HG02970 (cell line): ENCODE measurements around the gene LRFN5.
"Not testable (repeated sequence)": the region's sequence is repeated elsewhere in the genome, so short reads cannot be mapped to it uniquely, and the experiment has no call there.

Experiments
- ATAC-seq: cut with Tn5 transposase; IDR thresholded peaks from one replicate; pipeline ENCODE4 v1.9.1; 2021; ENCODE audit warnings: mild to moderate bottlenecking, moderate library complexity, moderate number of reproducible peaks; ENCODE audit not compliant: unreplicated experiment, low FRiP score

LRFN5 gene

DNA sequence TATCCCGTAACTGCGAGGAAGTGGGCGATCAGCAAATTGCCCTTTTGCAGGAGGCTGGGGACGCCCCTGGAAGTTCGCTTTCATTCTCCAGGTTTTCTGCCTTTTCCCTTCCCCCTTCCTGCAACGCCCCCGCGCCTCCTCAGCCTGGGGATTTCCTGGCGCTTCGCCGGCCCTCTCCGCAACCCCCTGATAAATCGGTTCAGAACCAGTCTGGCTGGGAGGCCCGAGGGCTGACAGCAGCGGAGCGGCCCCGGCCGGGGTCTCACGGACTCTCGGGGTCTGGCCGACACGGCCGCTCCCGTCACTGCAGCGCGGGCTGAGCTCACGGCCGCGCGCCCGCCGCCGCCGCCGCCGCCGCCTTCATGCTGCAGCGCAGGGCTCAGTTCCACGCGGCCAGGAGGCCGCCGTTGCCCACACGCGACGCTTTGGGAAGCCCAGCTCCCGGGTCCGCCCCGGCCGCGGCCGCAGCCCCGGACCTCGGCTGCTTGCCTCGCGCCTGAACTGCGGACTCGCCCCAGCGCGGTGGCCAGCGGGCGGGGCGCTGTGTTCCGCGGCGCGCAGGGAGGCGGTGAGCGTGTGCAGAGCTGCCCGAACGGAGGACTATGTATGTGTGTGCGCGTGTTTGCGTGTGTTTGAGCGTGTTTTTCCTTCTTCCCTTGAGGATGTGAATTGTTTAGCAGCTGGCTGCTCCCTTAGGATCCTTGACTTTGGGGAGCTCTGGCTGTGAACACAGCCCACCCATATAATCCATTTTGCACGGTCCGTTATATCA, at the start of gene LRFN5:
Gene LRFN5 (plus strand): TSS at position 345 of the 772 bp plus-strand sequence.
- ATAC-seq, result no peak

DNA sequence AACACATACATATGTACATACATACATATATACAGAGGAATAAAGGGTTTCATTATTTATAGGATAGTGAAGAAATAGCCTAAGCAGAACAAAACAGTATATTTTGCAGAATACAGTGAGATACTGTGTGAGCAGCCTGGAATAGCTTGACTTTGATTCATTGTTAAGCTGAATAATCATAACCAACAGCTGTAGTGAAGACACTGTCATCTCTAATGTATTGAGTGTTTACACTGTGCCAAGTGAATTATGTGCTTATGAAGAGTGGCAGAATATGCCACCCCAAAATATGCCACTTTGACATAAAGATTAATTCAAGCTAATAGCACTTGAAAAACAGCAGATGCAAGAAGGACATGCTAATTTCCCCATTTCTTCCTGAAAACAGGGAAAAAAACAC, 48.2 kb upstream of the LRFN5 start:
- ATAC-seq, result no peak

DNA sequence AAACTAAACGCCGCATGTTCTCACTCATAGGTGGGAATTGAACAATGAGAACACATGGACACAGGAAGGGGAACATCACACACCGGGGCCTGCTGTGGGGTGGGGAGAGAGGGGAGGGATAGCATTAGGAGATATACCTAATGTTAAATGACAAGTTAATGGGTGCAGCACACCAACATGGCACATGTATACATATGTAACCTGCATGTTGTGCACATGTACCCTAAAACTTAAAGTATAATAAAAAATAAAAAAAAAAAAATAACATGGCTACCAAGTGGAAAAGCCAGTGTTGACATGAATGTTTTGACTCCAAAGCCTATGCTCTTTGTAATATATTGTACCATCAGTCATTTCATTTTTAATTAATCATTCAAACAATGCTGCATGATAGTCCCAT, 39.8 kb upstream of the LRFN5 start:
- not testable (repeated sequence) for ATAC-seq

DNA sequence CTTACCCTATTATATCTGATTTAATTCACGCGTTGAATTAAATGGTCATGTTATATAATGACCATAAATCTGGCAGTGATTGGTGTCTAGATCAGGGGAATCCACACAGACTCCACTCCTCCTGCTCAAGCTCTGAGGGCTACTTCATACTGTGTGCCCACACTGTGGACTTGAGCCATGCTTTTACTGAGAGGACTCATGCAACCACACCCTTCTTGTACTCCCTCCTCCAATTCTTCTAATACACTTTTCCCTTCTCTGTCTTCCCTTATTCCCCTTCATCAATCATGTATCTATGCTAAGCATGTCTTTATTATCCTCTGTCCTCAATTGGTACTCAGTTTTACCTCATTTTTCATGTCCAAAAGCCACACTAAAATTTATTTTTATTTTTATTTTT, 37.7 kb upstream of the LRFN5 start:
- ATAC-seq, result no peak

DNA sequence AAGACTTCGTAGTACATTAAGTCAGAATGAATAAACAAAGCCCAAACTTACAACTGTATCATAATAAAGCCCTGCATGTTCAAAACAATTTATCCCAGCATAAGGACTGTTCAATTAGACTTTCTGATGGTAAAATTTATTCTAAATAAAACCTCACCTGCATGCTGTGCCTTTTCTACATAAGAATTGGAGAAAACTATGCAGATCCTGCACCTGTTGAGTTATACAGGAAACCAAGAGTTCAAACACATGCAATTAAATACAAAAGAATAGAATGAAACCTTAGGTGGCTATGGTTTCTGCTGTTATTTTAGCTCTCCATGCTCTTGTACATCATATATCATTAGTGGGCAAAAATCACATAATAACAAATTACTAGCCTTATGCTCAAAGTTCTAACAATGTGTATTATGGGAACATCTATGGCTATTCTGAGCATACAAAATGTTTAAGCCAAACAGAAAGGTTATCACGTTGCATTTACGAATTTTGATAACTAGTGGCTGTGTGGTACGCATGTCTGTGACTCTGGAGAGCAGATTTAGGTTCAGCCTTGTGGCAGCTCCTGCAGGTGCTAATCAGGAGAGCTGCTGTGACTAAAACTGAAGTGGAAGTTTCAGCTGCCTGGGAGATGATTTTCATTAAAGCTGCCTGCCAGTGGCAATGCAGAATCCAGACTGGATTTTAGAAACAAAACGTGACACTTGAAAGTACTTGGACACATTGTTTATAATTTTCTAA, 36.1 kb upstream of the LRFN5 start:
- no peak for ATAC-seq

DNA sequence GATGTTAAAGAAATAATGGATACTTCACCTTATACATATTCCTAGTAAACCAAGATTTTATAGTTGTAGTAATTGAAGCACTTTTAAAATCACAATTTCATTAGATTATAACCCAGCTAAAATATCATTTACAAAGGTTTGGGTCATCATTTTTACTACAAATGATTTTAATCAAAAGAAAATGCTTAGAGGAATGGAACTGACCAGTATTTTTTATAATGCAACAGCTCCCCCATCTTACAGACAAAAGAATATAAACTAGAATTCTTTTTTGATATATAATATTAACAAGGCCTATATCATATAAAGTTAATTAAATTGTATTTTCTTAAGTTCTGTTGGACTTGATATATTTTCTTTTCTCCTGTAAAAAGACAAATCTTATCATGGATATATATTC, 20.4 kb upstream of the LRFN5 start:
- ATAC-seq, result no peak

DNA sequence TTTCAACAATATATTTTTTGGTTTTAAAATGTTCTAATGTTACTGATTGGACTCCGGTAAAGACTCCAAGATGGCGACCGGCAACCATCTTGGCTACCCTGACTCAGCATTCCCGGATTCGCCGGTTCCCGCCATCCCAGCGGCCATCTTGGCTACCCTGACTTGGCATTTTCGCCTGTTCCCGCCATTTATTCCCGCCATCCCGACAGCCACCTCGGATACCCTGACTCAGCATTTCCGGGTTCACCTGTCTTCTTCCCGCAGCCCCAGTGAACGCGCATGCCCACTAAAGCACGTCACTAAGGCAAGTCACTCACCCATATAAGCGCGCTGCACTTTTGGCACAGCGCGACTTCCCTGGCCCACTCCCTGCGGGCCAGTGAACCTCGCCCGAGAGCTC, 9.0 kb upstream of the LRFN5 start:
- no peak for ATAC-seq

DNA sequence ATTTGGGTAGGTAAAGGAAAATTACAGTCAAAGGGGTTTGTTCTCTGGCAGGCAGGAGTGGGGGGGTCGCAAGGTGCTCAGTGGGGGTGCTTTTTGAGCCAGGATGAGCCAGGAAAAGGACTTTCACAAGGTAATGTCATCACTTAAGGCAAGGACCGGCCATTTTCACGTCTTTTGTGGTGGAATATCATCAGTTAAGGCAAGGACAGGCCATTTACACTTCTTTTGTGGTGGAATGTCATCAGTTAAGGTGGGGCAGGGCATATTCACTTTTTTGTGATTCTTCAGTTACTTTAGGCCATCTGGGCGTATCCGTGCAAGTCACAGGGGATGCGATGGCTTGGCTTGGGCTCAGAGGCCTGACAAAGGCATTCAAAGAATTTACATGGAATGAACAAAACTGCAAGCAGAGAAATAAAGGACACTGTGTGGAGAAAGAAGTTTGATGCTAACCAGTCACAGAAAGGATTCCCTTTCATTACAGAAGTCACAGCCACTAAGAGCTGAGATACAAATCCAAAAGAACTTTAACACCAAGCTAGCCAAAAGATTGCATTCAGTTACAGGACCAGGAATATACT, 6.8 kb upstream of the LRFN5 start:
- not testable (repeated sequence) for ATAC-seq

DNA sequence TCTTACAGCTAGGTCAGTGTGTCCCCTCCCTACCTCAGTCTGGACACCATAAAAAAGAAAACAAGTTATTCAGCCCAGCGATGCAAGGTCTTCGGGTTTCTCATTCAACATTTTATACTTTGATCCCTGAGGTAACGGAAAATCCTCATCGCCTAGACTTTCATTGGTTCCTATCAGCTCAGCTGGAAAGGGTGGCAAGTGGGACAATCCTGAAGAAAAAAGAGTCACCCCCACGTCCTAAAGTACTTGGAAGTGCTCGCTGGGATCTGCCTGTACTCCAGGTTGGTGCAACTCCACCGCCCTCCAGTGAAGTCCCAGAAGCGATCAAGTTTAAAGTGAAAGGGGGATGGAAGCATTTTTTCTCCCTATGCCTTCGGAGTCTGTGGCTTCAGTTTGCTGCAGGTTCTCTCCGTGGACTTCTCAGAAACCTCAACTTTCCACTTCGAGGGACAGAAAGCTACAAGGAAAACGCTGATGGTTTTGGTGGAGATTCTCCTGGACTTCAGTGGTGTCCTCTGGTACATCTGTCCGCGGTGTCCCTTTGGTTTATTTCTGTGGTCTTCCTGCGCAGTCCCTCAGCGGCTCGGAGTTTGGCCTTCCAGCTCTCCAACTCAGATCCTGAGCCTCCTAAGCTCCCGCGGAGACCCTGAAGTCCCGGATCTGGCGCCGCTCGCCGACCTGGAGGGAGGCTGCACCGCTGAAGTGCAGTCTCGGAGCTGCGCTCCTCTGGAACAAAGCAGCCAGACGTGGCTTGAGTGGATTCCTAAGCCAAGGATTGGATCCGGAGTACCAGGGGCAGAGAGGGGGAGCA, 1.8 kb upstream of the LRFN5 start:
- ATAC-seq, result no peak

DNA sequence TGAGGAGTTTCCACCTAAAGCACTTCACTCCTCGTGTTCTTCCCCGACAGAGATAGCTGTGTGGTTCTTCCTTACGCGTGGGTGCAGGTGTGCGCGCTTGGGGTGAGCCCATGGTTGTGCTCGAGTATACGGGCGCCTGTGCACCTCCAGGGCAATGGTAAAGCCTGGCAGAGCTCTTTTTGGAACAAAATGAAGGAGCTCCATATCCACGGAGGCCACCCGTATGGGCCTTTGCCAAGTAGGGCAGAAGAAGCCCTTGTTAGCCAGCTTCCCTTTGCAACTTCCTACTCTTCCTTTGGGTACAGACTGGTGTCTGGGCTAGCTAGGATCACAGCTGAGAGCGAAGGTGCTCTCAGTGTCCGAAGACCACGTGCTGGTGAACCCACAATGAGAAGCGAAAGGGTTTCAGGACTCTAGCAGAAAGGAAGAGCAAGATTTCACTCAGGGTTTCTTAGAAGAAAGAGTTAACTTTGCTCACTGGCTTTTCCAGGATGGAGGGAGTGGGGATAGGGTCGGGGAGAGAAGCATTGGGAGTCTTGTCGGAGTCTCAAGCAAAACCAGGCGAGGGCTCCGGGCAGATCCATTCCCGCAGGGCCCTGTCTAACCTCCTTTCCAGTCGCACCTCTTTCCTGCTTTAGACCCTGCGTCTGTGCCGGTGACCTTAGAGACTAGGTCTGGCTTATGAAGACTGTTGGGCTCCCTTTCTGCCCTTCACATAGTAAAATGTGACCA, 960 bp upstream of the LRFN5 start:
- no peak for ATAC-seq

DNA sequence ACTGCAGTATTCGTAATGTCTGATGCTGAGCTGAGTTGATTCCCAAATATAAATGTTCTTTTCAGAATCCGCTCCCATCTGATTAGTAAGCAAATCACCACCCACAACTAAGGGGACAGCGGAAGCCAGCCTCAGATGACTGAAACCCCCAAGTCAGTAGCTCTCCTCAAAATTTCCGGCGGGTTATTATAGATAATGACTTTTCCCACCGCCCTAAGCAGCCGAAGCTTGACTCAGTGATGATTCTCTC, 469 bp upstream of the LRFN5 start:
- ATAC-seq, result no peak

DNA sequence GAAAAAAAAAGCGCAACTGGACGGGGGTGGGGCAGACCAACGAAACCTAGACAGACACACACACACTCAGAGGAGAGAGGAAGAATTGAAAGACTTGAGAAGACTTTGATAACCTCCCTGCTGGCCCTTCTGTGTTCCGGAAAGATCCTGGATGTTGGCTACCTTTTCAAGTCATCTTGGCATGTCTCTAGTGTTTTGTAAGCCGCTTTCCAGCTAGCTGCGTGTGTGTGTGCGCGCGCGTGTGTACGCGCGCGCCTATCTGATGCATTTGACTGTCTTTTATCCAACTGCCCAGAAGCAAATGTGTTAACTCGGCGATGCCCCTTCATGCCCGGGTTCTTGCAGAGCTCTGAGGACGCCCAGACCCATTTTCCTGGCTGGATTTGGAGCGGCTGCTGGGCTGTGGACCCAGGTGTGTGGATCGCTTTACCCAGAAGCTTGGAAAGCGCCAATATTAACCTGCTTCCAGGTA, 664 bp downstream of the LRFN5 start:
- no peak for ATAC-seq

DNA sequence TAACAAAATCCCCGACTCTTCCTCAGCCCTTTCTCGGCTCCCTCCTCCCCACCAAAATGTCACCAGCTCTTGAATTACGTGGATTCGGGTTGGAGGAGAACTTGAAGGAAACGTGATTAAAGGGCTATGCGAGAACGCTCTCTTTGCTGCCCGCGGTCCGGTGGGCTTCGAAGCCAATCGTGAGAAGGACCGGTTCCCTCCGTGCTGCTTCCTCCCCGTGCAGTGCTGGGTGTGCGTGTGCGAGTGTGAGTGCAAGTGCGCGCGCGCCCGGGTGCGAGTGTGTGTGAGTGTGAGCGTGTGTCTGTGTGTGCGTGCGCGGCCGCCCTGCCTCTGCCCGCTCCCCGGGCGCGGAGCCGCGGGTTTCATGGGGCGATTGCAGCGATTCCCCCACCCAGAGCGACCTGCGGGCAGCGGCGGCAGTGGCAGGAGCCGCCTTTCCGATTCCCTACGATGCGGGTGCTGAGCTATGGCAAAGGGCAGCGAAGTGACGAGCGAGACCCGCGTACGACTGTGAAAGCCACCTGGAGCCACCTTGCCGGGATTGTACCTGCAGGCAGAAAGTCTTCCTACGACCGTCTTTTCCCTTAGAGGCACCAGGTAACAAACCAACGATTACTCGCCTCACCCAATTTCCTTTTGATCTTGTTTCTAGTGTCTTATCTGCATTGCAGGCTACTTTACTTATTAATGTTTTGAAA, 1.4 kb downstream of the LRFN5 start:
- ATAC-seq, result no peak

DNA sequence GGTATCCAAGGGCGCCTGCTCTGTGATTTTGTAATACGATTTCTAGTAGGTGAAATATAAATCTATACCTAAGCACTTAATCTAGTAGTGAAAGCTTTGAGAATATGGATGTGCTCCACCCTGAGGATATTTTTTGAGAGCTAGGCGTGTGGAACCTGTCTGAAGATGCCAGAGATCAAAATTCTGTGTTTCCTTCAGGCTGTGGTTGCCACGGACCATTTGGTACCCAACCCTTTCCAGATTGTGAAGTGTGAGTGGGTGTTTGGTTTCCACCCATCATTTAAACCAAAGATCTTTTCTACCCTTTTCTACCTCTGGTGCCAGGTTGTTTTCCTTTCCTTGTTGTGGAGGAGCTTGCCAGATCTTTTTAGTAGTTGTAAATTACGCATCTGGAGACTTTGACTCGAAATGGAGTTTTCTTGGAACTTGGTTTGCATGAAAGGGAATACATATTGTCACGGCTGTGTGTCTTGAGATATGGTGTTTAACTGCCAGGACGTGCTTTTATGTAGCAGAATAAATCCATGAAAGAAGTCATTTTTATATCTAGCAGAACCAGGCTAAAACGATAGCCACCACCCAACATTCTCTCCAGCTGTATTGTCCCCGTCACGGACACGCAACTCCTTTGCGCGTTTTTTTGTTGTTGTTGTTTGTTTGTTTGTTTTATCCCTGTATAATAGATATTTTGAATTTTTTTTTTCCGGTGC, 2.2 kb downstream of the LRFN5 start:
- ATAC-seq, result no peak

DNA sequence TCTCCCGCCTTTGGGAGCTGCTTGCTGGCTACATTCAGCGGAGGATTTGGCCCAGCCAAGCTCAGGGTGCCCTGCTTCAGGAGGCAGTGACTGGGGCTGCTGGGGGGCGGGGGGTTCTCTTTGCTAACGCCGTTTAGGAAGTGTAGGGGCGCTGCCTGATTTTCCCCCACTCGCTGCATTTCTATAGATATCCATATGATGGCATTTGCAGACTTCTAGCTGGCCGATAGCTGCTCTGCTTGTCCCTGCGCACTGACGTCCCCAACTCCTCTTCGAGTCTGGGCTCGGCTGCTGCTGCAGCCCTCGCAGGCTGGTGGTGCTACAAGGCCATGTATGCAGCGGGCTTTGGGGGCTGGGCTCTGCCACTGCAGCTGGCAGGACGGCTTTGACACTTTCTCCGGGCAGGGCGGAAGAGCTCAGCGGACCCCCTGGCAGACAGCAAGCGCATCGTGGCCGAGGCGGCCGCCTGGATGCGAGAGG, 3.1 kb downstream of the LRFN5 start:
- ATAC-seq, result no peak

DNA sequence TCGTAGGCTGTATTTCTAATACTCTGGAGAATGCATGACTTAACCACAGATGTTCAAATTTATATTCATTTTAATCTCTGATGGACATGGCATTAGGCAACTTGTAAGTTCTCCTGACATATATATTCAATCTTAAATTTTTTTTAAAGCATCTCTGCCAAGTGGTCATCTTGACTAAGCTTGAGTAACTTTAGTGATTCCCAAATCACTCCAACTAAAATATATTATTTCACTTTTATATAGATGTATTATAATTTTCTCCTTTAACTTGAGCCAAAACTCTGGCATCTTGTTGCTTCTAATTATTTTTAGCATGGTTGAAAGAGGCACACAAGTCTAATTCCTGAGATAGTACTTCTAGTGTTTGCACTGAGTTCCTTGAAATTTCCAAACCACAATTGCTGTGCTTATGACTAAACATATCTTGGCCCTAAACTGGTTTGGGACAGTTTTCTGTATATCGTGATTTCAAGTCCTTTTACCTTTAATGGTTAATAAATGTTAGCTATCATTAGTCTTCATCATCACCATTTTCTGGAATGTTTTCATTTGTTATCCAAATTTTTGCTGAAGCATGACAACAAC, 8.4 kb downstream of the LRFN5 start:
- no peak for ATAC-seq

DNA sequence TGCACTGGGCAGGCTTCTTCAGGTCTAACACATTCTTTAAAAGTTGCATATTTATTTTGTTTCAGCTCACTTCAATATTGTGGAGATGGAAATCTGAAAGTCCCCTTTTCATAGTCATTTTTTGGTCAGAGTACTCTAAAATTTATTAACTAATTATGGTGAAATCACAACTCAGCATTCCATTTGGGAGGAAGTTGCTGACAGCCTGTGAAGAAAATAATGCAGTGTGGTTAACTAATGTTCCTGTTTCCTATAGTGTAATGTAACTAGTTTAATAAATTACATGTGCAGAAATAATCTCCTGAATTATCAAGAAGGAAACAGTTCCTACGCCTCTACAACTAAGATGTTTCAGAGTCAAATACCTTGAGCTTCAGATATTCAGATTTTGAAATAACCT, 17.1 kb downstream of the LRFN5 start:
- no peak for ATAC-seq

DNA sequence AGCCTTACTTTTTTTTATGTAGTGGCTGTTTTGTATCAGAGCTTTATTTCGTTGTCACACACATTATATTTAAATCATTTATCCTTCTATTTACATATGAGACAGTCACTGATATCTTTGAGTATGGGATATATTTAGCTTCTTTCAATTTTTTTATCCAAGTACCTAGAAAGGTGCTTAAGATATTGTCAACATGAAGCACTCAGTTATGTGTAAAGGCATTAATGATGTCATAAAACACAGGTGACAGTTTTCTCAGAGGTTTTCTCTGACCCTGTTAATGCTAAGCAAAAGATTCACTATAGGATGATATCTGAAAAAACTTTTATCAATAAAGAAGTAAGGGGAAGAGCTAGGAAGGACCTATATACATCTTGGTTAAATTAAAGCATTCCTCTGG, 23.2 kb downstream of the LRFN5 start:
- ATAC-seq, result no peak

DNA sequence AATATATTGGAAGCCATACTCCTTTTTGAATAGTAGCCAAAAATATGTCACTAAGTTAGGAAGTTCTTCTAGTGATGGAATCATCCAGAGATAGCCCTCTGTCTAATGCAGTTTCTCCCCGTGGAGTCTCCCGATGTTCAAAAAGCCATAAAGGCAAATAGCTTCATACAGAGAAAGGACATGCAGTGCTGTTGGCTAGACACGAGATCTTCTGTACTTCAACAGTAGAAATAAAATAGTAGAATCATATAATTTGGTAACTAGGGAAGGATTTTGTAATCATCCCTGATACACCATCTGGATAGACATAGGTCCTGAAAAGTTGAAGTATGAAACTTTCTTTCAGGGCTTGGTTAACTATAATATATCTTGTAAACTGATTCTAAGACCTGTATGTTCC, 27.6 kb downstream of the LRFN5 start:
- ATAC-seq, result no peak
